Activated T-helper 17 cell treated with anti-CD3 and anti-CD28 coated beads, Interleukin-2, amount 50 U/mL, for 72 hours (primary cell): ENCODE results near the gene PITPNM2. TPM values are rescaled to one million over a fixed set of nuclear protein-coding genes. Genes with fewer than 3 reads are reported as not detected.
"Not testable (repeated sequence)": the region's sequence is repeated elsewhere in the genome, so short reads cannot be mapped to it uniquely, and the experiment has no call there.

ENCODE experiments used
- ATAC-seq: fragments of 150-1000 bp; cut with Tn5 transposase; replicated peaks from 2 replicates; pipeline ENCODE4 v1.10.0; 2021; ENCODE audit warnings: mild to moderate bottlenecking, moderate library complexity
- H3K27ac Mint-ChIP-seq: one replicate; pipeline ENCODE4 v1.8.0; 2022; ENCODE audit warnings: mixed read lengths
- H3K27me3 Mint-ChIP-seq: one replicate; pipeline ENCODE4 v1.8.0; 2022; ENCODE audit warnings: mixed read lengths
- H3K36me3 Mint-ChIP-seq: one replicate; pipeline ENCODE4 v1.8.0; 2022; ENCODE audit warnings: low read depth, mild to moderate bottlenecking, mixed read lengths
- H3K4me1 Mint-ChIP-seq: one replicate; pipeline ENCODE4 v1.8.0; 2022; ENCODE audit warnings: mixed read lengths
- H3K4me3 Mint-ChIP-seq: one replicate; pipeline ENCODE4 v1.8.0; 2022; ENCODE audit warnings: mild to moderate bottlenecking, mixed read lengths
- H3K9me3 Mint-ChIP-seq: one replicate; pipeline ENCODE4 v1.8.0; 2022; ENCODE audit warnings: mixed read lengths
- total RNA-seq, 2 donors: library from RNA; stranded (reverse); gene quantifications; one replicate each; pipeline ENCODE4 v1.2.3, GENCODE V29; 2022

PITPNM2 gene
- total RNA-seq, 2 donors from 2014 or later = 4.1 to 4.6 TPM

DNA sequence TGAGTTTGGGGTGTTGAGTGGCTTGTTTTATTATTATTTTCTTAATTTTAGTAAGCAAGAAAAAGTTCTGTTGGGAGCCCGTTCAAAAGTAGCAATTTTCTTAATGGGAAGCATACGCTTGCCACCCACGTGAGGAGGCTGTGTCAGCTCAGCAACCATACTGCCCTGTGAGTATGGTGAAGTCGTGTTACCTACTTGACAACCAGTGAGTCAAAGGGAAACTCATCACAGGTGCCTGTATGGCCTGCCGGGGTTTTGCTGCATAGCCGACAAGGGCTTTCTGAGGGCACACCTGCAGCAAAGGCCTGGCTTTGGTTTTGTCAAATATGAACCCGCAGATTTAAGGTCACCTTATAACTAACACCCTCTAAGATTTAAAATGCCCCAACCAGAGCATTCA, 31.1 kb downstream of the PITPNM2 start:
- Mint-ChIP-seq H3K4me1 (peaks cover 23% of the 10 kb centered on the region), H3K4me3 (no peak overlapping the region)

DNA sequence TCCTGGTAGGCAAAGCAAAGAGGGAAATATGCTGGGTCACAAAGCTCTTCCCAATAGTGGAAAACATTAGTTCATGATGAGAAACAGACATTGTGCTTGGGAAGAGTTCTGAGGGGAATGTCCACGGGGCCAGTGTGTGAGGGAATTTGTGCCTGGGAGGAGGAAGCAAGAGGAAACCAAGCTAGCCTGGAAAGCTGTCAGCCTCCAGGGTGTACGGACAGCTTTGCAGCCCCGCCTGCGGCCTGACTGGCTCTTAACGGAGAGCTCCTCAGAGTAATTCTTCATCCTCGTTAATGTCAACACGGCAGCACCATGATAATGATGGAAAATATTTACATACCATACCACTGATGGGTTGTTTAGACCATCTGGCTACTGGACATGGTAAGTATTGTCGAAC, 32.4 kb downstream of the PITPNM2 start:
- H3K27ac Mint-ChIP-seq = no peak overlapping the region
- H3K9me3 Mint-ChIP-seq = no peaks in the 10 kb centered on the region
- no peaks in the 10 kb centered on the region for H3K36me3 Mint-ChIP-seq
- peaks cover 23% of the 10 kb centered on the region for H3K4me1 Mint-ChIP-seq
- ATAC-seq = no peak
- no peak overlapping the region for H3K4me3 Mint-ChIP-seq
- H3K27me3 Mint-ChIP-seq = no peaks in the 10 kb centered on the region

More for the DNA sequence above, 31.1 kb downstream of the PITPNM2 start:
- no peaks in the 10 kb centered on the region for H3K36me3 Mint-ChIP-seq
- peak overlapping the region; percentile 58 for H3K27ac Mint-ChIP-seq
- H3K9me3 Mint-ChIP-seq = no peaks in the 10 kb centered on the region
- ATAC-seq = peak; percentile 91
- no peaks in the 10 kb centered on the region for H3K27me3 Mint-ChIP-seq

DNA sequence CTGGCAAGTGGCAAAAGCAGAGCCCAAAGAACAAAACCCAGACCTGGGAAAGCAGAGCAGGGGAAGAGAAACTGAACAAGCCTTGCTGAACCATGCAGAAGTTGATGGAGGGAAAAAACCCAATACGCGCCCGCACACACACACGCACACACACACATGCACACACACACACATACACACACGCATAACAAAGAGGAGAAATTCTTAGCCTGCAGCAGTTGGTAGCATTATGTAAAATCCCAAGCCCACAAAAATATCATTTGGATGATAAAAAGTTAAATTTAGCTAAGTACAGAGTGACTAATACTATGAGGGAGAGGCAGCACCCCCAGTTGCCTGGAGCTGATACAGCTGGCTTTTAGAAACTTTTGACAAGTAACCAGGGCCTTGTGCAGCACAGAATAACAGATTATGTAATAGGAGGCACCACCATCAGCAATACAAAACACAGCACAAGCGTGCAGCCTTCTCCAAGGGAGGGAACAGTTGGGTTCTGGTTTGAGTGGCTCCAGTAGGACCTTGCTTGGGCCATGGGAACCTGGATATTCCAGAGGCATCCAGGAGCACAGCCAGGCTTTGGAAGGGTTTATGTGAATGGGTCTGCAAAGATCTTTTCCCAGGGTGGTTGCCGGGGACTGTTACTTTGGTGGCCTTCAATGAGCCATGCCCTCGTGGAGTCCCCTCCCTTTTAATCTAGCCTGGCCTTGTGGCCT, 35.3 kb downstream of the PITPNM2 start:
- Mint-ChIP-seq H3K4me1 (peaks cover 2% of the 10 kb centered on the region), H3K27ac (peak overlapping the region; percentile 17), H3K4me3 (no peak overlapping the region), H3K36me3 (no peaks in the 10 kb centered on the region), H3K9me3 (no peaks in the 10 kb centered on the region), H3K27me3 (no peaks in the 10 kb centered on the region)
- no peak for ATAC-seq

DNA sequence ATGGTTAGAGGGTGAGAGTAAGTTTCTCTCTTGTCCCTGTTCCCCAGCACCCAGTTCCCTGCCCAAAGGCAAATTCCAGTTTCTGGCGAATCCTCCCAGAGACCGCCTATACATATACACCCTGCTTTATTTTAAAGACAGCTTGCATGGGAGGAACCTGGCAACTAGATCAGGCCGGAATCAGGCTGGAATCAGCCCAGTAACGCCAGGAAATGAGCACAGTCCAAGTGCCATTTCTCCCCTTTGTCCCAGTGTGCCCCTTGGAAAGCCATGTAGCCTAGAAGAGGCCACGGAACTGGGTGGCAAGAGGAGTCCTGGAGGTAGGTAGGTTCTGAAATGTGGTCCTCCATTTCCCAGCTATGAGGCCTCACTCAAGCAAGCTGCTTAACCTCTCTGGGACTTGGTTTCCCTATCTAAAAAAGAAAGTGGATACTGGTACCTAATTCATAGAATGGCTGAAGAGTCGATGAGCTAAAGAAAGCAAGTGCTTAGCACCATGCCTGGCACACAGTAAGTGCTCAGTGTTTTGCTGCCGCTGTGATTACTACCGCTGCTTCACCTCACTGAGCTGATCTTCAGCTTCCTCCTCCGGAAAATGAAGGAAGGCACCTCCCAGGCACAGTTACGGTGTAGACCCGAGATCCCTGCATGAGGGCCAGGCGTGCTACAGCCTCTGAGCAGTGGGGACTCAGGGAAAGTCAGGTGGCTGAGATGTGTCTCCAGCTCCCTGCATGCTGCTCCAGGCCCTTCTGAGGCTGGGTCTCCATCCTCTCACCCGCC, 36.4 kb downstream of the PITPNM2 start:
- no peak overlapping the region for H3K4me3 Mint-ChIP-seq
- ATAC-seq = no peak

DNA sequence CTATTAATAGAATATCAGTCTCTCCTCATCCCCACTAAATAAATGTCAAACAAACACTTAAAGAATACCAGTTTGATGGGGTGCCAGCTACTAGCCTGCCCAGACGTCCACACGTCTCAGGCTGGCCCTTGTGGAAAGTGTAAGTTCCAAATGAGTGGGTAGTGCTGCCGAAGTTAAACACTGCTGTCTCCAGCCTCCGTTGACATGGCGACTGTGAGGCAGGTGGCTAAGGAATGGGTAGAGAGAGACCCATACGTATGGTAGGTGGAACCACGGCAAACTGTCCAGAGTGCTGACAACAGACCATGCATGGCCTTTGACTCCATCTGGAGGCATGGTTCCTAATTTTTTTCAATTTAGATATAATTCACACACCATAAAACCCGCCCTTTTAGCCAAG, 37.9 kb downstream of the PITPNM2 start:
- no peaks in the 10 kb centered on the region for H3K27me3 Mint-ChIP-seq
- peaks cover 2% of the 10 kb centered on the region for H3K4me1 Mint-ChIP-seq
- no peak overlapping the region for H3K27ac Mint-ChIP-seq
- no peak overlapping the region for H3K4me3 Mint-ChIP-seq
- no peaks in the 10 kb centered on the region for H3K9me3 Mint-ChIP-seq
- ATAC-seq = no peak
- no peaks in the 10 kb centered on the region for H3K36me3 Mint-ChIP-seq

More for the DNA sequence above, 36.4 kb downstream of the PITPNM2 start:
- Mint-ChIP-seq H3K27ac (no peak overlapping the region), H3K27me3 (no peaks in the 10 kb centered on the region), H3K36me3 (no peaks in the 10 kb centered on the region), H3K9me3 (no peaks in the 10 kb centered on the region), H3K4me1 (no peaks in the 10 kb centered on the region)

DNA sequence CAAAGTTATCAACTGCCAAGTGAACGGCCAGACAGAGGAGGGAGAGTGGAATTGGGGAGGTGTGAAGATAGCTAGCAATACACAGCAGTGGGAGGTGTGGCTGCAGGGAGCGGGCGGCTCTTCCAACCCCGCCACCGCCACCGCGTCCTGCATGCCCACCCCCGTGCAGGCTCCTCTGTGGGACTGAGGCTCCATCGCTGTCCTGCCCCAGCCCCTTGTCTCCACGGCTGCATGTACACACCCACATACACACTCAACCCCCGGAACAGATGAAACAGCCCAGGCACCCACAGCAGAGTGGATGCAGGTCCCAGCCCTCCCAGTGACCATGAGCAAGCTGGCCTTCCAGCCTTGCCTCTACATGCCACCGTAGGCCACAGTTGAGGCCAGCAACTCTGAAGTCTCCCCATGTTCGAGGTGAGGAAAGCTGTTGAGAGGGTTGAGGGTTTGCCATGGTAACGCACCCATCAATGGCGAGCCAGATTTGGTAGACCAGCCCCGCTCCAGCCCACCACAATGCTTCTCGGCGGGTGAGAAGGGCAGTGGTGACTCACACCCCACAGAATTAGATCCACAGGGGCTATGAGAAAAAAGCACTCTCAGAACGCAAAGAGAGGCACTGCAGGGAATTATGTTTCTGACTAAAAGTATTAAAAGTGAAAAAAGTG, 39.3 kb downstream of the PITPNM2 start:
- no peak for ATAC-seq
- no peaks in the 10 kb centered on the region for H3K27me3 Mint-ChIP-seq

DNA sequence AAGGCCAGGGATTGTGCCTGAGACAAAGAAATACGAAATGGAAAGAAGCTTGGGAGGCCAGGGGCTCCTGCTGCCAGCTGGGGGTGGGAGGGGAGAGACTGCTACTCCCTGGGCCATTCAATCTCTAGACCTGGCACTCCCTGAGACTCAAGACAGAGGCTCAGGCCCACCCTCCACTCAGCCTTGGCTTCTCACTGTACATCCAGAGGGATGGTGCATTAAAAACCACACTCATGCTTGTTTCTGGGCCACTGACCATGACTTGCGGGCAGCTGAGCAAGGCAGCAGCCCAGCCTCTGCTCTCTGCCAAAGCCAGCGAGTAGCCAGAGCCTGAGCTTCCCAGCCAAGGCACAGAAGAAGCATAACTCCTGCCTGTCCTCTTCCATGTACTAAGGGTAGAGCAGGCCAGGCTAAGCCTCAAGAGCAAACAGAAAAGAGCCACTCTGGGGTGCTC, 41.5 kb downstream of the PITPNM2 start:
- Mint-ChIP-seq H3K27ac (peak overlapping the region; percentile 30), H3K36me3 (no peaks in the 10 kb centered on the region), H3K4me1 (peaks cover 22% of the 10 kb centered on the region), H3K9me3 (no peaks in the 10 kb centered on the region), H3K4me3 (no peak overlapping the region), H3K27me3 (no peaks in the 10 kb centered on the region)
- ATAC-seq = no peak

More for the DNA sequence above, 39.3 kb downstream of the PITPNM2 start:
- H3K27ac Mint-ChIP-seq = no peak overlapping the region
- H3K36me3 Mint-ChIP-seq = no peaks in the 10 kb centered on the region
- H3K4me3 Mint-ChIP-seq = no peak overlapping the region
- peaks cover 14% of the 10 kb centered on the region for H3K4me1 Mint-ChIP-seq
- H3K9me3 Mint-ChIP-seq = no peaks in the 10 kb centered on the region

DNA sequence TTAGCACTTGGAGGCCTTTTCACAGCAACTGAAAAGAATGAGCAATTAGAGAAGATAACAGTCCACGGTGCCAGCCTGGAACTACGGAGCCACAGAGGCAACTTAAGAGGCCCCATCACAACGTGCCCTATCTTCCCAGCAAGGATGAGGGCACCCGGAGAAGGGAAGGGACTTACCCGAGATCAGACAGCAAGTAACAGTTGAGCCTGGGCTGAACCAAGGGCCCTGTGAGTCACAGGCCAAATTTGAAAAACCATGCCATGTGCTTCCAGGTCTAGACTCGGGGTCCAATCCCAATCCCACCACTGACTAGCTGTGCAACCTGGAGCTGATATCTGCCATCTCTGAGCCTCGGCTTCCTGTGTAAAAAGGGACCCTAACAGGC, 42.2 kb downstream of the PITPNM2 start:
- no peak for ATAC-seq
- Mint-ChIP-seq H3K4me1 (peaks cover 22% of the 10 kb centered on the region), H3K27ac (no peak overlapping the region), H3K27me3 (no peaks in the 10 kb centered on the region), H3K4me3 (no peak overlapping the region), H3K9me3 (no peaks in the 10 kb centered on the region), H3K36me3 (no peaks in the 10 kb centered on the region)

DNA sequence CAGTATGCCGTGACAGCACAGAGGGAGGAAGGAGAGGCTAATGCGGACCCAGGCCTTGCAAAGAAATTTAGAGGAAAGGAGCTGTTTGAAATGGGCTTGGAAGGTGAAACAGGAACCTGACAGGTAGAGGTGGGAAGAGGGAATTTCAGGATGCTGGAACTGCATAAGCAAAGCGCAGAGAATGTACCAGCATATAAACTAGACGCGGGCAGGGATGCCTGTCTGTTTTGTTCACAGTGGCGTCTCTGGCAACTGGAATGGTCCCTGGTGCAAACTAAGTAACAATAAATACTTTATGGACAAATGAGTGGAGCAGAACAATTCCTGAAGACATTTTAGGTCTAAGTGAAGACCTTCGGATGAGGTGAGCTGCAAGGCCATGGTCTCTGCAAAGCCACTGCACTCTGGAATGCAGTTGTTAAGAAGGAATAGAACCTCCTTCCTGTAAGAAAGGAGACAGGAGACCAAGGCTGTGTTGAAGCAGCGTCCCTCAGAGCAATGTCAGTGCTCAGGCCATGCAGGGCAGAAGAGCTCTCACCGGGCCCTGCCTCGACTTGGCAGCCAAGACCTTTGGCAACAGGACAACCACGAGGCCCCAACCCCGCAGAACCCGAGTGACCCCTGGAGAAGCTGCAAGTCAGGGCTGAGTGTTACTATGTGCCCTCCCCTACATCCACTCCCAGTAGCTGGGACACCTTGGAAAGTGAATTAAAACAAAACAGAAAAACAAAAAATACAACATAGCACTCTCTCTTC, 42.8 kb downstream of the PITPNM2 start:
- no peaks in the 10 kb centered on the region for H3K27me3 Mint-ChIP-seq
- H3K27ac Mint-ChIP-seq = peak overlapping the region; percentile 95
- no peaks in the 10 kb centered on the region for H3K9me3 Mint-ChIP-seq
- no peaks in the 10 kb centered on the region for H3K36me3 Mint-ChIP-seq
- ATAC-seq = no peak
- H3K4me3 Mint-ChIP-seq = peak overlapping the region; percentile 74
- peaks cover 22% of the 10 kb centered on the region for H3K4me1 Mint-ChIP-seq

DNA sequence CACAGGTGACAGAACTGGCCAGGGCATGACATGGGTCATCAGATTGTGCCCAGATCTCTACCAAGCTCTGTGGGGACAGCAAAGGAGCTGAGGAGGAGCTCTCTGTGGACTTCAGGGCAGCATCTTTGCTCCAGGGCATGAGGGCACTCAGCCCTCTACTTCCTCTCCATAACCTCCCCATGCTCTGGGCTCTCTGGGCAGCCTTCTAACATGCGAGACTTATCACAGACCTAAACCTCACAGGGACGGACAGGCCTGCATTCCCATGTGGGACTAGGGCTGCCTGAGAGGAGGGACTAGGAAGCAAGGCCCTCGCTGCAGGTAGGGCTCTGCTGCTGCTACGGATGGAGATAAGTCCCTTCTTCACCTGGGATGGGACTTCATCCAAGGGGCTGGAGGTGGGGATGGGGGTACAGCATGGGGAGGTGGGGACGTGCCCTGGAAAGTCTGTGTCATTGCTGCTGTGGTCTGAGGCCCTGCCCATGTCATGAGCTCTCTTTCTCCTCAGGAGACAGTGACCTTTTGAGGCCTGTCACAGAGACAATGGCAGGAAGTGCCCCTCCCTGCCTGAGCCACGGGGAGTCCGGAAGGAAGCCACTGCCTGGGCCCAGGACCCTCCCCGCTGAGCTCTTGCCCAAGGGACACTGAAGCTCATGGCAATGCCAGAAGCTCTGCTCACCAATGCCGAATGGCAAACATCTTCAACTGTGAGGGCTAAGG, 44.1 kb downstream of the PITPNM2 start:
- Mint-ChIP-seq H3K27me3 (no peaks in the 10 kb centered on the region), H3K36me3 (no peaks in the 10 kb centered on the region), H3K9me3 (no peaks in the 10 kb centered on the region), H3K4me1 (peaks cover 22% of the 10 kb centered on the region), H3K4me3 (peak overlapping the region; percentile 74), H3K27ac (peak overlapping the region; percentile 95)
- ATAC-seq = peak; percentile 98

DNA sequence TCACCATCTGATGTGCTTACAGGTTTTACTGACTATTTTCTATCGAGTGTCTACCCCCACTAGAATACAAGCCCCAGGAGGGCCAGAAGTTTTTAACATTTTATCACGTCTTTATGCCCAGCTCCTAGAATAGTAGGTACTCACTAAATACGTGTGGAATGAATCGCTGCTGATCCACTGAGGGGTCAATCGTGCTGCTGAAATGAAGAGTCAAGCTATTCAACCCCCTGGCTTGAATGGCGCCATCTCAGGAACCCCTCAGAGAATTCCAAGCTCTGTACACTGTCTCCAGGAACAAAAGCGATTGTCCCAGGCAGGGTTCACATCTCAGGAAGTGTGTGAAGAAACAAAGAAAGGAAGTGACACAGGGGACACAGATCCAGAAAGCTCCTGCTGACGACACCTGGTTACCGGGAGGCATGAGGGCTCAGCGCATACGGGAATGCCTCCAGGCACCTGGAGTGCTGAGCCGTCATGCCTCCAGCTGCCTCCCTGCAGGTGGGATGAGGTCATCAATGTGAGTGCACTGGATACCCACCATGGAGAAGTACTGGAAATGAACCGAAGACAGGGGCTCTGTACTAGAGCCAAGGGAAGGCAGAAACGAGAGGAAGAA, 45.6 kb downstream of the PITPNM2 start:
- no peaks in the 10 kb centered on the region for H3K36me3 Mint-ChIP-seq
- H3K27me3 Mint-ChIP-seq = no peaks in the 10 kb centered on the region
- no peaks in the 10 kb centered on the region for H3K9me3 Mint-ChIP-seq
- peak overlapping the region; percentile 95 for H3K27ac Mint-ChIP-seq
- peak overlapping the region; percentile 74 for H3K4me3 Mint-ChIP-seq
- peaks cover 22% of the 10 kb centered on the region for H3K4me1 Mint-ChIP-seq
- no peak for ATAC-seq

DNA sequence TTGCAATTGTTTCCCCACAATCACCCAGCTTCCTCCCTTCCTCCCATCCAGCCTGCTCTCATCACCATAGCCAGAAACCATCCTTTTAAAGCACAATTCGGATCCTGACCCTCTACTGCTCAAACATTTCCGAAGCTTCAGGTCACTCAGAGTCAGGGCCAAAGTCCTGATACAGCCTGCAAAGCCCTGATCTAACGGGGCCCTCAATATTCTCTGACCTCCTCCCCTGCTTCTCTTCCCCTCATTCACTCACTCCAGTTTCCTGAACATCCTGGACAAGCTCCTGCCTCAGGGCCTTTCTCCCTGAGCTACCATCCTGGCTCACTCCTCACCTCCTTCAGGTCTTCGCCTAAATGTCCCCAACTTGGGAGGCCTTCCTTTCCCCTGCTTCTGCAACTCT, 46.1 kb downstream of the PITPNM2 start:
- Mint-ChIP-seq H3K4me1 (peaks cover 22% of the 10 kb centered on the region), H3K36me3 (no peaks in the 10 kb centered on the region), H3K27me3 (no peaks in the 10 kb centered on the region), H3K4me3 (no peak overlapping the region), H3K9me3 (no peaks in the 10 kb centered on the region), H3K27ac (no peak overlapping the region)
- ATAC-seq = no peak

DNA sequence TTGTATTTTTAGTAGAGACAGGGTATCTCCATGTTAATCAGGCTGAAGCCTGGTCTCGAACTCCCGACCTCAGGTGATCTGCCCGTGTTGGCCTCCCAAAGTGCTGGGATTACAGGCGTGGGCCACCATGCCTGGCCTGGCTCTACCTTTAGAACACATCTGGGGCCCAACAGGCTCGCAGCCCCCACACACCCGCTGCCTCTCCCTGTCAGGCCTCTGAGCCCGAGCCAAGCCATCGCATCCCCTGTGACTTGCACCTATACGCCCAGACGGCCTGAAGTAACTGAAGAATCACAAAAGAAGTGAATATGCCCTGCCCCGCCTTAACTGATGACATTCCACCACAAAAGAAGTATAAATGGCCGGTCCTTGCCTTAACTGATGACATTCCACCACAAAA, 46.8 kb downstream of the PITPNM2 start:
- not testable (repeated sequence) for ATAC-seq, H3K27ac Mint-ChIP-seq, H3K9me3 Mint-ChIP-seq, H3K4me3 Mint-ChIP-seq, H3K27me3 Mint-ChIP-seq, H3K36me3 Mint-ChIP-seq
- H3K4me1 Mint-ChIP-seq = peaks cover 22% of the 10 kb centered on the region
